Tibial nerve (tissue), 4 donors: ENCODE results near the gene SATB2. TPM values are rescaled to one million over a fixed set of nuclear protein-coding genes. Genes with fewer than 3 reads are reported as not detected.

ENCODE experiments used
- DNase-seq, 2 donors: peaks; one replicate each; pipeline ENCODE4 v3.0.0-alpha.2; 2019; ENCODE audit warnings: low spot score in 2 of 2
- H3K27ac ChIP-seq, 4 donors: fragments of 200-600 bp; sonication (generic) in 3 of 4; one replicate each; pipeline ENCODE4 v1.5.1; 2017 to 2019; ENCODE audit warnings: mild to moderate bottlenecking in 1 of 4
- H3K27me3 ChIP-seq, 2 donors: fragments of 200-600 bp; sonication (generic) in 1 of 2; one replicate each; pipeline versions ENCODE4 v1.5.1 to v1.6.0; 2017 to 2019
- H3K36me3 ChIP-seq, 3 donors: fragments of 200-600 bp; sonication (generic); one replicate each; pipeline ENCODE4 v1.5.1; 2018 to 2019
- H3K4me1 ChIP-seq, 4 donors: fragments of 200-600 bp; sonication (generic) in 3 of 4; one replicate each; pipeline ENCODE4 v1.5.1; 2017 to 2019
- H3K4me3 ChIP-seq, 4 donors: fragments of 200-600 bp; sonication (generic) in 3 of 4; one replicate each; pipeline ENCODE4 v1.5.1; 2017 to 2019; ENCODE audit warnings: mild to moderate bottlenecking in 1 of 4, moderate library complexity in 1 of 4
- H3K9me3 ChIP-seq, 4 donors: fragments of 200-600 bp; sonication (generic) in 3 of 4; one replicate each; pipeline ENCODE4 v1.5.1; 2017 to 2019
- CTCF ChIP-seq, 5 experiments: fragments of 200-600 bp in 3 of 5; fragments of 450-650 bp in 2 of 5; sonication (generic) in 3 of 5; IDR thresholded peaks; one replicate each; pipeline ENCODE4 v1.5.1; 2016 to 2019; ENCODE audit warnings: antibody characterized with exemption in 5 of 5, mild to moderate bottlenecking in 3 of 5, moderate library complexity in 2 of 5
- EP300 ChIP-seq, 2 donors: sonication (generic); formaldehyde crosslinking; IDR thresholded peaks; one replicate each; pipeline ENCODE4 v1.6.1; 2017; ENCODE audit warnings: antibody characterized with exemption in 2 of 2, mild to moderate bottlenecking in 1 of 2
- POLR2A ChIP-seq, 2 donors: fragments of 450-650 bp; IDR thresholded peaks; one replicate each; pipeline ENCODE4 v1.6.1; 2017; ENCODE audit warnings: antibody characterized with exemption in 2 of 2, mild to moderate bottlenecking in 2 of 2, moderate library complexity in 2 of 2
- WGBS, 2 donors: methylation state at CpG; one replicate each; pipeline ENCODE4 v1.1.5; 2018; 5-methylcytosine and 5-hydroxymethylcytosine counted together
- total RNA-seq, 4 donors: library from RNA; depleted of rRNA; stranded (reverse); fragments of >200 nt; gene quantifications; one replicate each; pipeline ENCODE4 v1.1.0, GENCODE V29; 2016

The SATB2 gene
- total RNA-seq, 4 donors from 2014 or later, result 8.5 to 19.0 (median 12.0) TPM

- Histone ChIP-seq H3K27ac (no peak overlapping the region), H3K36me3 (peaks cover 0 to 7% (median 0%) of the 10 kb centered on the region in 3 donors), H3K9me3 (no peaks in the 10 kb centered on the region), H3K27me3 (no peaks in the 10 kb centered on the region), H3K4me1 (no peaks in the 10 kb centered on the region), H3K4me3 (no peak overlapping the region)
- TF ChIP-seq POLR2A (IDR thresholded peaks at IDR 0.05) (no peak), EP300 (IDR thresholded peaks at IDR 0.05) (no peak), CTCF (IDR thresholded peaks at IDR 0.05) (no peak)
- WGBS, 2 donors, result 94 to 97% methylated on average over 13 to 14 of the region's 14 CpGs
- no peak for DNase-seq
Measured at GRCh38 chr2:199308567-199308966, 149.2 kb downstream of the SATB2 start.

- Histone ChIP-seq H3K4me1 (no peaks in the 10 kb centered on the region), H3K27ac (no peak overlapping the region), H3K36me3 (peaks cover 0 to 7% (median 0%) of the 10 kb centered on the region in 3 donors), H3K27me3 (no peaks in the 10 kb centered on the region), H3K4me3 (no peak overlapping the region), H3K9me3 (no peaks in the 10 kb centered on the region)
- TF ChIP-seq POLR2A (IDR thresholded peaks at IDR 0.05) (no peak), CTCF (IDR thresholded peaks at IDR 0.05) (no peak)
- WGBS, 2 donors, result 80 to 86% methylated on average over 1 of the region's 1 CpG
- no peak for DNase-seq
Measured at GRCh38 chr2:199307461-199307860, 150.3 kb downstream of the SATB2 start.

- Histone ChIP-seq H3K27me3 (no peaks in the 10 kb centered on the region), H3K27ac (no peak overlapping the region), H3K4me1 (no peaks in the 10 kb centered on the region), H3K36me3 (peaks cover 0 to 7% (median 0%) of the 10 kb centered on the region in 3 donors), H3K4me3 (no peak overlapping the region), H3K9me3 (no peaks in the 10 kb centered on the region)
- no peak for TF ChIP-seq POLR2A (IDR thresholded peaks at IDR 0.05)
- no peak for TF ChIP-seq CTCF (IDR thresholded peaks at IDR 0.05)
- TF ChIP-seq EP300 (IDR thresholded peaks at IDR 0.05), result no peak
- no peak for DNase-seq
- 47 to 63% methylated on average over 3 of the region's 3 CpGs for WGBS, 2 donors
Measured at GRCh38 chr2:199306116-199306515, 151.6 kb downstream of the SATB2 start.

- no peaks in the 10 kb centered on the region for H3K9me3 ChIP-seq
- H3K4me3 ChIP-seq, result no peak overlapping the region
- TF ChIP-seq CTCF (IDR thresholded peaks at IDR 0.05), result no peak
- TF ChIP-seq POLR2A (IDR thresholded peaks at IDR 0.05), result no peak
- TF ChIP-seq EP300 (IDR thresholded peaks at IDR 0.05), result no peak
- no peaks in the 10 kb centered on the region for H3K27me3 ChIP-seq
- H3K4me1 ChIP-seq, result no peaks in the 10 kb centered on the region
- WGBS, 2 donors, result 55 to 58% methylated on average over 6 of the region's 6 CpGs
- H3K27ac ChIP-seq, result peak overlapping the region in 1 of 4 donors; percentile 49
- H3K36me3 ChIP-seq, result peaks cover 0 to 5% (median 0%) of the 10 kb centered on the region in 3 donors
- no peak for DNase-seq
Measured at GRCh38 chr2:199303728-199304177, 154.0 kb downstream of the SATB2 start.

GRCh38 chr2:199302851-199303250, 154.9 kb downstream of the SATB2 start:
- 69 to 72% methylated on average over 4 of the region's 4 CpGs for WGBS, 2 donors
- H3K36me3 ChIP-seq, result no peaks in the 10 kb centered on the region
- H3K9me3 ChIP-seq, result no peaks in the 10 kb centered on the region
- no peak overlapping the region for H3K27ac ChIP-seq
- H3K4me1 ChIP-seq, result no peaks in the 10 kb centered on the region
- no peaks in the 10 kb centered on the region for H3K27me3 ChIP-seq
- DNase-seq, result no peak
- TF ChIP-seq CTCF (IDR thresholded peaks at IDR 0.05) (no peak), POLR2A (IDR thresholded peaks at IDR 0.05) (no peak), EP300 (IDR thresholded peaks at IDR 0.05) (no peak)
- no peak overlapping the region for H3K4me3 ChIP-seq
